Stimulated activated CD8-positive, alpha-beta memory T cell treated with anti-CD3 and anti-CD28 coated beads, Interleukin-7, amount 100 ng/mL, for 48 hours (primary cell): ENCODE results near the gene FAM161A.
"Not testable (repeated sequence)": the region's sequence is repeated elsewhere in the genome, so short reads cannot be mapped to it uniquely, and the experiment has no call there.

Experiments
- DNase-seq, 2 donors: peaks; one replicate each; pipeline ENCODE4 v3.0.0-alpha.2; 2020; ENCODE audit warnings: low read depth in 1 of 2; ENCODE audit errors: extremely low read depth in 1 of 2

The FAM161A gene

DNA sequence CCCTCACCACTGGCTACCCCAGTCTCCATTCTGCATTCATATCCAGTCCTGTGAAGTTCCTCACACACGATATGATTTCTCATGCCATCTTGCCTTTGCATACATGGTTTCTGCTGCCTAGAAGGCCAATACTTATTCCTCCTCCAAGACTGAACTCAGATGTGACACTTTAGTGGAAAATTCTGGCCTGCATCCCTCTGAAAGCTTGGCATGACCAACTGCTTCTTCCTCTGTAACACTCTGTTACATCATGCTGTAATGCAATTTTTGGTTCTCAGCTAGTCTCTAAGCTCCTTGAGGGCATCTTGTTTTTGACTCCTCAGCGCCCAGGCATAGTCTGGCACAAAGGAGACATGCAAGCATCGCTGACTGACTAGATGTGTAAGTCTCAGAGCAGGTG, 12.6 kb downstream of the FAM161A start:
- no peak for DNase-seq

DNA sequence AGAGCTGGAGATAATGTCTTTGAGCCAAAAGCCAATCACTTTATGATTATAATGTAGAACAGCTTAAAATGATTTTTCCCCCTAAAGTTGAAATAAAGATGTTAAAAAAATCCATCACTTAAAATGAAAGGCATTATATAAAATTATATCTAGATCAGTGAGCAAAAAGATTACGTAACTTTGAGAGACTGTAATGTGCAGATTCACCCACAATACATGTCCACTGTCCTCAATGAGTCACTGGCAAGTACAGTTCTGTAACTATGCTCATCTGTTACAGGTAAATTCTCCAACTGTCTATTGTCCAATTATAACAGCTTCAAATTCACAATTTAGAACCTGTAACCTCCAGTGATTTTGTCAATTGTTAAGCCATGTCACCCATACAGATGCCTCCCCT, 19.0 kb downstream of the FAM161A start:
- no peak for DNase-seq

DNA sequence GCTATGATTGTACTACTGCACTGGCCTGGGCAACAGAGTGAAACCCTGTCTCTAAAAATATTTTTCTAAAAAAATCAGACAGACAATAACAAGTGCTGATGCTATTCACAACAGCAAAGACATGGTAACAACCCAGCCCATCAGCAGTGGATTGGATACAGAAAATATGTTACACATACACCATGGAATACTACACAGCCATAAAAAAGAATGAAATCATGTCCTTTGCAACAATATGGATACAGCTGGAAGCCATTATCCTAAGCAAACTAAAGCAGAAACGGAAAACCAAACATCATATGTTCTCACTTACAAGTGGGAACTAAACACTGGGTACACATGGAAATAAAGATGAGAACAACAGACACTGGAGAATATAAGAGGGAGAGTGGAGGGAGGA, 19.9 kb downstream of the FAM161A start:
- no peak for DNase-seq

DNA sequence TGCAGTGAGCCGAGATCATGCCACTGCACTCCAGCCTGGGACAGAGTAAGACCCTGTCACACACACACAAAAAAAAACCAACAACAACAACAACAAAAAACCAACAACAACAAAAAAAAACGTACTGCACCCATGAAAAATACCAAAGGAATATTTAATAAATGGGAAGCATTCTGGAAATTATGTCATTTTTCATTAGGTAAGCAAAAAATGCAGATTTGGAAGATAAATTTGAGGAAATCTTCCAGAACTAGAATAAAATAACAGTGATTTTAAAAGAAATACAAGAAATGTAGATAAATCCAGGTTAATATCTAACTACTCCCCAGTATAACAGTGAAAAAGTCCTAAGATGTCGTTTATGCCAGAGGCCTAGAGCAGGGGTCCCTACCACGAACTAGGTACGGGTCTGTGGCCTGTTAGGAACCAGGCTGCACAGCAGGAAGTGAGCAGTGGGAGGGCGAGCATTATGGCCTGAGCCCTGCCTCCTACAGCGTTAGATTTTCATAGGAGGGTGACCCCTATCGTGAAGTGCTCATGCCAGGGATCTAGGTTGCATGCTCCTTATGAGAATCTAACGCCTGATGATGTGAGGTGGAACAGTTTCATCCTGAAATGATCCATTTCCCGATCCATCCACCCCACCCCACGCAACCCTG, 21.5 kb downstream of the FAM161A start:
- DNase-seq: no peak

DNA sequence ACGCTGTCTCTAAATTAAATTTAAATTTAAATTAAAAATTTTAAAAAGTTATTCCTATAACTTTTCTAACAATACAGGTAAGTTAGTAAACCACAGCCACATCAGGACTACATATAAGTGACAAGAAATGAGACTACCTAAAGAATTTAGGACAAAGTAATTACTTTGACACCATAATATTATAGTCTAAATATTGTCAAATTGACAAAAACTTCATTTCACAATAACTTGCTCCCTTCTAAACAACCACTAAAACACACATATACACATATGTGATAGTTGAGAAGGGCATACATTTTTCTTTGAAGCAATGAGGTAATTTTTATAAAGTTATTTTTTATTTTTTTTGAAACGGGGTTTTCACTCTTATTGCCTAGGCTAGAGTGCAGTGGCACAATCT, 31.6 kb downstream of the FAM161A start:
- no peak for DNase-seq

DNA sequence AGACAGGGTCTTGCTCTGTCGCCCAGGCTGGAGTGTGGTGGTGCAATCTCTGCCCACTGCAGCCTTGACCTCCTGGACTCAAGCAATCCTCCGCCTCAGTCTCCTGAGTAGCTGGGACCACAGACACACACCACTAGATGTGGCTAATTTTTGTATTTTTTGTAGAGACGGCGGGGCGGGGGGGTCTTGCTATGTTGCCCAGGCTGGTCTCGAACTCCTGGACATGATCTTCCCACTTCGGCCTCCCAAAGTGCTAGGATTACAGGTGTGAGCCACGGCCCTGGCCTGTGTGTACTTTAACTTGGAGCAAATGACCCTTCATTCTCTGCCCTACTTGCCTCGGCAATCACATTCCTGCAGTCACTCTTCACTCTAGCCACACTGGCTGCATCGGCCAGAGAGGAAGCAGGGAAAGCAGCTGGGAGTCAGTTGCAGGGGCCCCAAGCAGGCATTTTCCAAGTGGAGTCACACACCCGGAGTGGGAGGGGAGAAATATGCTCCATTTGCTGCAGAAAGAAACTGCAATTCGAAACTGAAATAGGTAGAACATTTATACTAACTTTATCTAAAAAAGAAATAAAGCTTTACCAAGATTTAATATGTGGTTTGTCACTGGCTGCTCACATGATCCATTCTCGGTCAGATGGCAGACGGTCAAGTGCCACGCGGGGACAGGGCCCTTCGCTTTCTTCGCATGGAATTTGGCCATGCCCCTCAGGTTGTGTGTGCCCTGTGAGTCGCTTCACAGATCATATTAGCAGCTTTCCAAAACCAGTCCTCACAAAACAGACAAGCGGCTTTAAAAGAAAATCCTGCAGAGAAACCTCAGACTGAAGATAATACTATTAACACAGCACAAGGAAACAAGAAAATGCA, 37.1 kb downstream of the FAM161A start:
- no peak for DNase-seq

DNA sequence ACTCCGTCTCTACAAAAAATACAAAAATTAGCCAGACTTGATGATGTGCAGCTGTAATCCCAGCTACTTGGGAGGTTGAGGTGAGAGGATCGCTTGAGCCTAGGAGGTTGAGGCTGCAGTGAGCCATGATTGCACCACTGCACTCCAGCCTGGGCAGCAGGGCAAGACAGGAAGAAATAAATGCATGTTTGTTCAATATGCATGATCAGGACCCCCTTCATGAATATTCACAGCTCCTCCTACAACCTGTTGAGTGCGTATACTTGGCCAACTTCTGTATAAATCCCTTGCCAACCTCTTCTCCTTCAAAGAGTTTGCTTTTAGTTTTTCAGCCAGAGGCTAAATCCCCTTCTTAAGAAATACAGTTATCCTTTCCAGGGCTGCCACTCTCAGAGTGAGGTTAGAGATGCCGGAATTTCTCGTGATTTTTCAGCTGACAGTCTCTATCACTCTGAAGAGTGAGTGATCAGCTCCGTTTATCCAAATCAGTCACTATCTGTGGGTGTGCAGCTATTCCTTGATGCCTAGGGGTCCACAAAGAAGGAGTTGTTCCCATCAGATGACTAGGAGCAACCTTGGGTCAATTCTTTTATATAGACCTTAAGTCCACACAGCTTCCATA, 39.2 kb downstream of the FAM161A start:
- DNase-seq: no peak

DNA sequence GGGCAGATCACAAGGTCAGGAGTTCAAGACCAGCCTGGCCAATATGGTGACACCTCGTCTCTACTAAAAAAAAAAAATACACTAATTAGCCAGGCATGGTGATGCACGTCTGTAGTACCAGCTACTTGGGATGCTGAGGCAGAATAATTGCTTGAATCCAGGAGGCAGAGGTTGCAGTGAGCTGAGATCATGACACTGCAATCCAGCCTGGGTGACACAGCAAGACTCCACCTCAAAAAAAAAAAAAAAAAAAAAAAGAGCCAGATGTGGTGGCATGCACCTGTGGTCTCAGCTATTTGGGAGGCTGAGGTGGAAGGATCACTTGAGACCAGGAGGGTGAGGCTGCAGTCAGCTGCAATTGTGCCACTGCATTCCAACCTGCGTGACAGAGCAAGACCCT, 40.5 kb downstream of the FAM161A start:
- not testable (repeated sequence) for DNase-seq

DNA sequence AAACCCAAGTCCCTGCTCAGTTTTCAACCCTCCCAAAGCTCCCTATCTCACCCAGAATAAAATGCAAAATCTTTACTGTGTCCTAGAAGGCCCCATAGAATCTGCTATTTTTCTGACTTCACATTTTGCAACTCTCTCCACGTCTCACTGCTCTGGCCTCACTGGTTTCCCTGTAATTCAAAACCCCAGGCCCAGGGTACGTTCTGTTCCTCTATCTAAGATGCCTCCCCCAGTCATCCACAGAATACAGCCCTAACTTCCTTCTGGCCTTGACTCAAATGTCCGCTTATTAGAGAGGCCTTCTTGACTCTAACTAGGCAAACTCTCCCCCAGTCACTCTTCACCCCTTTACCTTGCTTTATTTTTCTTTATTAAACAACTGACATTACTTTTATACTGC, 42.0 kb downstream of the FAM161A start:
- no peak for DNase-seq

DNA sequence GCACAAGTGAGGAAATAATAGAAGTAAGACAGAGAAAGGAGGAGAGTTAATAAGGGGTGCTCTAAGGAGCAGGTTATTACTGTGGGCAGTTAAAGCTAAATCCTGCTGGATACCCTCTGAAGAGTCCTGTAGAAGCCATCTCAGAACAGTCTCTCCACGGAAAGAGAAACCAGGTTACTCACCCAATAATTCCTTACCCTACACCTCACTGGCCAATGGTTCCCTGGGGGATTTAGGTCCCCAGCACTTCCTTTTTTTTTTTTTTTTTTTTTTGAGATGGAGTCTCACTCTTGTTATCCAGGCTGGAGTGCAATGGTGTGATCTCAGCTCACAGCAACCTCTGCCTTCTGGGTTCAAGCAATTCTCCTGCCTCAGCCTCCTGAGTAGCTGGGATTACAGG, 43.7 kb downstream of the FAM161A start:
- DNase-seq: not testable (repeated sequence)

DNA sequence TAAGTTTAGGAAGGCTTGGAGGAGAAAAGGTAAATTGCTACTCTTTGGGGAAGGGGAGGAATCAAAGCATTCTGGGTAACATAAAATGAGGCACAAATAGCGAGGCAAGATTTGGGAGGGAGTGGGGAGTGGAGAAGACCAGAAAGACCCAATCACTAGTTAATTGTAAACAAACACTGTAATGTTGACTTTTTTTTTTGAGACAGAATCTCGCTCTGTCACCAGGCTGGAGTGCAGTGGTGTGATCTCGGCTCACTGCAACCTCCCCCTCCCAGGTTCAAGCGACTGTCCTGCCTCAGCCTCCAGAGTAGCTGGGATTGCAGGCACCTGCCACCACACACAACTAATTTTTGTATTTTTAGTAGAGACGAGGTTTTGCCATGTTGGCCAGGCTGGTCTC, 45.2 kb downstream of the FAM161A start:
- not testable (repeated sequence) for DNase-seq

DNA sequence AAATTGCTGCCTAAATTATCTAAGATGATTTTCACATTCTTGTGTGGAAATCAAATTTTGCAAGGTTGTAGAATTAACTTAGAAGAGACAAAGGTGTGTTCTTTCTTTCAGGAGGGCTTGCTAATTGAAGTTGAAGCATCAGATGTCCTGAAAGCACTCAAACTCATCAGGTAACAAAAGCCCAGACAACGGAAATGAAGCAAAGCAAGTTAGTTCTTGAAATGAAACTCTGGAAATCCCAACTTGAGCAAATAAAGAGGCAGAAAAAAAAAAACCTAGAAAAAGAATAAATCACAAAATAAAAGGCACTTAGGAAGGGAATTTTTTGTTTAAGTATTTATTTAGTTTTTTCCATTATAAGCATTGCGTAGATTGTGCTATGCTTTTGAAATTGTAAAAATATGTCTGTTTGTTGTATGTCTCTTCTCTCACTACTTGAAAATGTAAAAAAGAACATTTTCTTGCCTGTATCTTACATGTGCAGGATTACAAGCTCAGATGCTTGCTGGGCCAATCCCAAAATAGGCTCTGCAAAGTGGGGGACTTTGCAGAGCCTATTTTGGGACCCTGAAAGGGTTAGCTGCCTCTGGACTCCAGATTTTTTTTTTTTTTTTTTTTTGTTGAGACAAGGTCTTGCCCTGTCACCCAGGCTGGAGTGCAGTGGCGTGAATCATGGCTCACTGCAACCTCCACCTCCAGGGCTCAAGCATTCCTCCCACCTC, 46.7 kb downstream of the FAM161A start:
- no peak for DNase-seq

DNA sequence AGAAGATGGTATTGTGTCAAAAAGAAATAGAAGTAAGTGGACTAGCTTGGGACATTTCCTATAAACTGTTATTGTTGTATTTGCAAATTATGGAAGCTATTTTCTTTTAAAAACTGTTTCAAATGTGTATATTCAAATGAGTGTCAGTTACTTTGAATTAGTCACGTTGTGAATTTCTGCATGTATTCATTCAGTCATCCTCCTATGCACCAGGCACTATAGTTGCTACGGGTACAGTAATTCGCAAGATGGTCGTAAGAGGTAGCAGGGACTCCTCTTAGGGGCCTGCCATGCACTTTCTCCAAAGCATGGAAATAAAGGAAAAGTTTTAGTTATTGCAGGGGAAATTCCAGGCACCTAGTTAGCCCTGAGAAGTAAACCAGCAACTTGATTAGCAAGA, 51.3 kb downstream of the FAM161A start:
- no peak for DNase-seq

DNA sequence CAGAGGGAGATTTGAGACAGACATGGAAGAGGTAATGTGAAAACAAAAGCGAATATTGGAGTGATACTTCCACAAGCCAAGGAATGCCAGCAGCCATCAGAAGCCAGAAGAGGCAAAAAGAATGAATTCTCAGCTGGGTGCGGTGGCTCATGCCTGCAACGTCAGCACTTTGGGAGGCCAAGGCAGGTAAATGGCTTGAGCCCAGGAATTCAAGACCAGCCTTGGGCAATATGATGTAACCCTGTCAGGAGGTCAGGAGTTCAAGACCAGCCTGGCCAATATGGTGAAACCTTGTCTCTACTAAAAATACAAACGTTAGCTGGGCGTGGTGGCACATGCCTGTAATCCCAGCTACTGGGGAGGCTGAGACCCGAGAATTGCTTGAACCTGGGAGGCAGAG, 54.8 kb downstream of the FAM161A start:
- DNase-seq: no peak

DNA sequence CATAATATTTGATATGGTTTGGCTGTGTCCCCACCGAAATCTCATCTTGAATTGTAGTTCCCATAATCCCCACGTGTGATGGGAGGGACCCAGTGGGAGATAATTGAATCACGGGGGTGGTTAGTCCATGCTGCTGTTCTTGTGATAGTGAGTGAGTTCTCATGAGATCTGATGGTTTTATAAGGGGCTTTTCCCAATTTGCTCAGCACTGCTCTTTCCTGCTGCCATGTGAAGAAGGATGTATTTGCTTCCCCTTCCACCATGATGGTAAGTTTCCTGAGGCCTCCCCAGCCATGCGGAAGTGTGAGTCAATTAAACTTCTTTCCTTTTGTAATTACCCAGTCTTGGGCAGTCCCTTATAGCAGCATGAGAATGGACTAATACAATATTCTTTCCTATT, 56.4 kb downstream of the FAM161A start:
- not testable (repeated sequence) for DNase-seq

DNA sequence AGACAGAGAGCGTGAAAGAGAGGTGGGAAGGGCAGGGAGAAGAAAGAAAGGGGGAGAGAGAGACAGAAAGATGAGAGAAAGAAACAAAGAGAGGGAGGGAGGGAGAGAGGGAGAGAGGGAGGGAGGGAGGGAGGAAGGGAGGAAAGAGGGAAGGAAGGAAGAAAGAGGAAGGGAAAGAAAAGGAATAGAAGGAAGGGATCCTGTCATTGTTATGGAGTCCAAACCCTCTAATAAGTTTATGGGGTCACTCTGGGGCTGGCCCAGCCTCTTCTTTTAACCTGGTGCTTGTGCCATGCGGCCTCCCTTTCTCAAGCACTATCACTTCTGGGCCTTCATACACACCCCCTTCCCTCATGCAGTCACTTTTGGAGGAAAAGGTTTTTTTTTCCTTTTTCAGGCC, 58.5 kb downstream of the FAM161A start:
- no peak for DNase-seq

DNA sequence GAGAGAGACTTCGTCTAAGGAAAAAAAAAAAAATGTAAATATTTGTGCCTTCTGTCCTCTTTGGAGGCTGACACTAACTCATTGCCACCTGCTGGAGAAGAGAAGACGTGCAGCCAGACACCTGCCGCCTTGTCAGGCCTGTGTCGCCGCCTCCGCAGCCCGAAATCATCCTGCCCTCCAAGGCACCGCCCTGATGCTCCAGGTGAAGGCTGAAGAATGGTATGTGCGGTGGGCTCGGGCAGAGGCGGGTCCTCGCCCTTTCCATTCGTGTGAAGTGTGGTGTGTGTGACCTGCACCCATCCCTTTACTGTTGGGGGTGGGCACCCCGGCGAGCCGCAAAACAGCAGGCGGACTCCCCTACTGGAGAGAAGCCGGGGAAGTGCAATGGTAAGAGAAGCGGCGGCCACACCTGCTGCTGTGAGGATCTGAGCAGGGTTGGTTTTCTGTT, 60.4 kb downstream of the FAM161A start:
- DNase-seq: peak; percentile 8 to 47

DNA sequence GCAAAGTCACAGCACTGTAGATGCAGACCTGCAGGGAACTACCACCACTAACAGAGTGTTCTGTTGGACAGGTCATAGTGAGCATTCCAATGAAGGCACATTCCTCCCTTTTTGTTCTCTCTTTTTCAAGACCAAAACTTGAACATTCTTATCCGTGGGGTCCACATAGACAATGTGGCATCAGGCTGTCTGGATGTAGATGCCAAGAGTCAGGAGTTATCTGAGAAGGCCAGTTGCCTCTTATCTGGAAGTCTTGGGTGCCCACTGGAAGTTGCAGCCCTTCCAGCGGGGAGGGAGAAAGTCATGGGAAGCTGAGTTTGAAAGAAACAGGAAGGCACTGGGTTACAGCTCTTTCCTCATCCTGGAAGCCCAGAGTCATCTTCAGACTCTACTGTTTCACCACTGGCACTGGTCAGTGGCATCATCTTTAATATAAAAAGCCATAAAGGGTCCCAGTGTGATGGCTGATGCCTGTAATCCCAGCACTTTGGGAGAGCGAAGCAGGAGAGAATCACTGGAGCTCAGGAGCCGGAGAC, 61.4 kb downstream of the FAM161A start:
- DNase-seq: no peak

DNA sequence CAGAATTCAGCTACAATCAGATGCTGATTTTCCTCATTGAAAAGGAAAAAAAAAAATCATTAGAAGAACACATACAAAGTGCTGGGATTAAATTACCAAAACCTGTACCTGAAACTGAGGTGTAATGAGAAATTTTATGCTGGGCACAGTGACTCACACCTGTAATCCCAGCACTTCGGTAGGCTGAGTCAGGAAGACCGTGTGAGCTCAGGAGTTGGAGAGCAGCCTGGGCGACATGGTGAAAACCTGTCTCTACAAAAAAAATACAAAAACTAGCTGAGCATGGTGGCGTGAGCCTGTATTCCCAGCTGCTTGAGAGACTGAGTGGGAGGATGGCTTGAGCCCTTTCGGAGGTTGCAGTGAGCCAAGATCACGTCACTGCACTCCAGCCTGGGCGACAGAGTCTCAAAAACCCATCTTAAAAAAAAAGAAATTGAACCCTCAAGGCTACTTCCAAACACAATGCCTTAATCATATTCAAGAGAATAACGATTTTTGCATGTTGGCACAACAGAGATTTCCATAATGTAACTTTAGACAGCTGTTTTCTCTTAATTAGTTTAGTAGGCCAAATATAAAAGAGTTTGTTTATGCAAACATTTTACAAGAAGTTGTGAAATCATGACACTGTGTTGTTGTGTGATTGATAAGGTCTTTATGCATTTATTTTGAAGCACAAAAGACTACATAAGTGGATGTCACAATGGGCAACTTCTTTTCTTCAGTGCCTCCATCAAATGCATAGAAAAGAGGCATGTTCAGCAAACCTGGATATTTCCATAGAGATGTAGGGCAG, 63.9 kb downstream of the FAM161A start:
- DNase-seq: no peak

DNA sequence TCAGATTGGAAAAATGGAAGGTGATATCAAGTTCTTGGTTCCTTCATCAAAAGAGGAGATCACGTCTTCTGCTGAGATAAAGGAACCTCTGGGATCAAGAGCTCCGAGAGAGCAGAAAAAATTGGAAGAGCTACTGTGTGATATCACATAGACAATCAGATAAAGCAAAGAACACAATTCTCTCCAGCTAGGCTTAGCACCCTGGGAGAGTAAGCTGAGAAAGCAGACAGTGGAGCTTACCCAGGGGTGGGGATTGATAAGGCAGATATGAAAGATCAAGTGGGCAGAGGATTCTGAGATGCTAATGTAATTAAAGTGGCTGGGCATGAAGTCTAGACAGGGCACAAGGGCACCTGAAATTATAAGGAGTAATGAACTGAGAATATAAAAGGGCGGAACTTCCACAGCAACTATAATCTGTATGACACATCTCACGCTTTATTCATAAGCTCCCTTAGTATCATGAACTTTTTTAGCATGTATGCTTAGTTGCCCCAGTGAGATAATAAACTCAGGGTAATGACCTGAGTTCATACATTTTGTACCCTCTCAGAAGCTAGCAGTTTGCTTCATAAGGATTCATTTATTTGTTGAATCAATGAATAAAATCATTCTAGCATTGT, 65.8 kb downstream of the FAM161A start:
- DNase-seq: no peak
